HG03280 (cell line): ENCODE results near the gene CALN1.
"Not testable (repeated sequence)": the region's sequence is repeated elsewhere in the genome, so short reads cannot be mapped to it uniquely, and the experiment has no call there.

Experiments
- ATAC-seq: cut with Tn5 transposase; IDR thresholded peaks from one replicate; pipeline ENCODE4 v1.9.1; 2021; ENCODE audit warnings: mild to moderate bottlenecking, moderate library complexity; ENCODE audit not compliant: unreplicated experiment

CALN1 gene

GRCh38 chr7:72412121-72412618 is at the start of gene CALN1:
Gene CALN1 (minus strand): TSS chr7:72412338.
- not testable (repeated sequence) for ATAC-seq

- no peak for ATAC-seq
These were observed 41.3 kb upstream of the CALN1 start for GRCh38 chr7:72453471-72453870.

GRCh38 chr7:72447465-72448204 is 35.5 kb upstream of the CALN1 start:
- no peak for ATAC-seq

GRCh38 chr7:72446591-72447462 is 34.7 kb upstream of the CALN1 start:
- ATAC-seq, result no peak

GRCh38 chr7:72446131-72446530 is 34.0 kb upstream of the CALN1 start:
- no peak for ATAC-seq

GRCh38 chr7:72445580-72445979 is 33.4 kb upstream of the CALN1 start:
- no peak for ATAC-seq

- ATAC-seq, result no peak
These were observed 32.9 kb upstream of the CALN1 start for GRCh38 chr7:72445075-72445474.

- no peak for ATAC-seq
These were observed 32.1 kb upstream of the CALN1 start for GRCh38 chr7:72444026-72444776.

- ATAC-seq, result no peak
These were observed 29.7 kb upstream of the CALN1 start for GRCh38 chr7:72441791-72442190.

- no peak for ATAC-seq
These were observed 26.4 kb upstream of the CALN1 start for GRCh38 chr7:72438491-72438890.

GRCh38 chr7:72437610-72438009 is 25.5 kb upstream of the CALN1 start:
- no peak for ATAC-seq

GRCh38 chr7:72437061-72437585 is 25.0 kb upstream of the CALN1 start:
- no peak for ATAC-seq

- ATAC-seq, result no peak
These were observed 23.9 kb upstream of the CALN1 start for GRCh38 chr7:72435925-72436480.

GRCh38 chr7:72435366-72435765 is 23.2 kb upstream of the CALN1 start:
- no peak for ATAC-seq

- no peak for ATAC-seq
These were observed 18.4 kb upstream of the CALN1 start for GRCh38 chr7:72430531-72430930.

GRCh38 chr7:72429316-72429715 is 17.2 kb upstream of the CALN1 start:
- ATAC-seq, result no peak

GRCh38 chr7:72416846-72417245 is 4.7 kb upstream of the CALN1 start:
- ATAC-seq, result no peak

GRCh38 chr7:72415586-72415985 is 3.4 kb upstream of the CALN1 start:
- no peak for ATAC-seq

GRCh38 chr7:72413886-72414285 is 1.7 kb upstream of the CALN1 start:
- no peak for ATAC-seq

- no peak for ATAC-seq
These were observed 1.2 kb upstream of the CALN1 start for GRCh38 chr7:72413290-72413689.

GRCh38 chr7:72411419-72411818 is 719 bp downstream of the CALN1 start:
- no peak for ATAC-seq
